NCI-H446 treated with DMSO at 0.1 percent for 48 hours (cell line): Measurements from ENCODE around the gene TPH1.
A peak's percentile ranks its signal among the peaks of the same experiment; 100 is the strongest.
"Not testable (repeated sequence)": the region's sequence is repeated elsewhere in the genome, so short reads cannot be mapped to it uniquely, and the experiment has no call there.

Experiments used
- DNase-seq: peaks from one replicate; lab custom pipeline; 2025; lab: John Stamatoyannopoulos, UW

The TPH1 gene

GRCh38 chr11:18019650-18020049 is 26.4 kb downstream of the TPH1 start:
- no peak for DNase-seq

DNA sequence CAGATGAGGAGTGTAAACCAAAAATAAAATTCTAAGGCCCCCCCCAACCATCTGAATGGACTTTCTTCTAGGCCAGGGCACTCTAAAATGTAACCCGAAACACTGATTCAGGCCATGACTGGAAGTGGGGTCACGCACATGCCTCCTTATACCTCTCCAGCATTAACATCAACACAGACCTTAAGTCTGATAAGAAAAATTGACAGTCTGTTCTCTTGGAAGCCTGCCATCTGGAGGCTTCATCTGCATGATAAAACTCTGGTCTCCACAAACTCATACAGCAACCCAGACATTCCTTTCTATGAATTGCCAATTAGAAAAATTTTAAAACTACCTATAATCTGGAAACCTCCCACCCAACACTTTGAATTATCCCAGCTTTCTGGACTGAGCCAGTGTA is 29.3 kb downstream of the TPH1 start:
- DNase-seq: no peak

GRCh38 chr11:18014876-18015275 is 31.2 kb downstream of the TPH1 start:
- no peak for DNase-seq

- DNase-seq: no peak
Observed at GRCh38 chr11:18013790-18014507, 32.1 kb downstream of the TPH1 start.

DNA sequence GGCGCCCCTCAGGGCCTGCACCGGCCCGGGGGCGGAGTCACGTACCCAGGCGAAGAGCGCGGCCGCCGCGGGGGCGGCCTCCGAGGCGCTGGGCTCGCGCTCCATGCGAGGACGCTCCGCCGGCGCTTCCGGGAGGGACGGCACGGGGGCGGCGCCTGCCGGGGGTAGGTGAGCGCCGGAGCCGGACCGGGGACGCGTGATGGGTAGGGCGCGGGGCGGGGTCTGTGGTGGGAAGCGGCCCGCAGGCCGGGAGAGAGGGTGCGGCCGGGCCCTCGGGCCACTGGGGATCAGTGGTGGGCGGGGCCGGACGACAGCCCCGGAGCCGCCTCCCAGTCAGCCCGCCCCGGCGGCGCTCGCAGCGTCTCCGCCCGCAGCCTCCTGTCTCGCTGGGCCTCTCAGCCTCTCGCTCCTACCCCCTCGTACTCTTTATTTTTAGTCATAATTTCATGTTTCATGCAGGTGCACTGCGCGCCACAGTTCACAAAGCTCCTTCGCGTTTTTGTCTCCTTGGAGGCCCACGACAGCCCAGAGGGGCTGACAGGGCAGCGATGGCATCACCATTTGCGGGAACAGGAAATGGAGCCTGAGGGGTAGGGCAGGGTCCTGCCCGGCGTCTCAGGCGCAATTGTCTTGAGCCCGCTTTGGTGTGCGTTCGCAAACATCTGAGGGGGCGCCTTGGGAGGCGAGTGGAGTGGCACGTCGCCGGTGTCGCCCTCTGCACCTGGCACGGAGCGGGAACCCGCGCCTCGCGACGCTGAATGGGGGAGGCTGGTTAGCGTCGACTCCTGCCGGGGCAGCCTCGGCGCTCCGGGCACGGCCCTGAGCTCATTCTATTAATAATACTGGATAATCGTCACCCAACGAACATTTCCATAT is 32.9 kb downstream of the TPH1 start, which contains the start of gene SERGEF:
Gene SERGEF, minus strand, starts transcription at position 142 of the 876 bp plus-strand sequence. Its CDS starts 37 bp downstream, at position 105.
- peak; percentile 77 for DNase-seq

- no peak for DNase-seq
Observed at GRCh38 chr11:18012122-18012905, 33.8 kb downstream of the TPH1 start.

- DNase-seq: no peak
Observed at GRCh38 chr11:18011633-18012032, 34.4 kb downstream of the TPH1 start.

DNA sequence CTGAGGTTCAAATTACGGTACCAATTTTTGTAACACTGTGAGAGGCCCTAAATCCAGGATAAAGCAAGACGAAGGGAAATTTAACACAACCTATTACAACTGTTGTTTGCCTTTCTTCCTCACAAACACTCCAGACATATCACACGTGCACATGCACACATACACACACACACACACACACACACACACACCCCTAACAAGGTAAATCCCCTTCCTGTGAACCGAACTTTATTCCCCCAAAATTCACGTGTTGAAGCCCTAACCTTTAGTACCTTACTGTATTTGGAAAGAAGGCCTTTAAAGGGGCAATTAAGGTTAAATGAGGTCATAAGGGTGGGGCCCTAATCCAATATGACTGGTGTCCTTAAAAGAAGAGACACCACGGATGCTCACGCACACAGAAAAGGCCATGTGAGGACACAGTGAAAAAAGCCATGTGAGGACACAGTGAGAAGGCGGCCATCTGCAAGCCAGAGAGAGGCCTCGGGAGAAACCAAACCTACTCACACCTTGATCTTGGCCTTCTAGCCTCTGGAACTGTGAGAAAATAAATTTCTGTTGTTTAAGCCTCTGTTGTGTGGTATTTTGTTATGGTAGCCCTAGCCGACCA is 35.0 kb downstream of the TPH1 start:
- DNase-seq: no peak

DNA sequence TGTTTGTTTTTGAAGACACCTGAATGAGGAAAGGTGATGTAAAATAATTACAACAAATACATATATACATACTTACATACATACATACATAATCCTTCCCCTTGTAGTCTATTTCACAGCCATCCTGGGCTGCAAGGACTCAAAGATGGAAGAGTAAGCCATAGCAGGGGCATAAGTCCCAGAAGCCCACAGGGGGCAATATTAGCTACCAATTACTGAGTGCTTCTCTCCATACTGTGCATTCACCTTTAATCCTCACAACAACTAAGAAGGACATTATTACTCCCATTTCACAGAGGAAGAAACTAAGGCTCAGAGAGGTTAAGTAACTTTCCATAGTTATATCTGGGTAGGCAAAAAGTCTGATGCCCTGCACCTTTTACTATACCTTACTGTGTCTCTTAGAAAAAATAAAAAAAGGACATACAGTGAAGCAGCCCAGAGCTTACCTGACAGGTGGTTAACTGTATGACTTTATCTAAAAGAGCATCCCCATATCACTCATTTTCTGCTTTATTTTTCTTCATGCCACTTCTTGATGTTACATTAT is 35.9 kb downstream of the TPH1 start:
- DNase-seq: no peak

DNA sequence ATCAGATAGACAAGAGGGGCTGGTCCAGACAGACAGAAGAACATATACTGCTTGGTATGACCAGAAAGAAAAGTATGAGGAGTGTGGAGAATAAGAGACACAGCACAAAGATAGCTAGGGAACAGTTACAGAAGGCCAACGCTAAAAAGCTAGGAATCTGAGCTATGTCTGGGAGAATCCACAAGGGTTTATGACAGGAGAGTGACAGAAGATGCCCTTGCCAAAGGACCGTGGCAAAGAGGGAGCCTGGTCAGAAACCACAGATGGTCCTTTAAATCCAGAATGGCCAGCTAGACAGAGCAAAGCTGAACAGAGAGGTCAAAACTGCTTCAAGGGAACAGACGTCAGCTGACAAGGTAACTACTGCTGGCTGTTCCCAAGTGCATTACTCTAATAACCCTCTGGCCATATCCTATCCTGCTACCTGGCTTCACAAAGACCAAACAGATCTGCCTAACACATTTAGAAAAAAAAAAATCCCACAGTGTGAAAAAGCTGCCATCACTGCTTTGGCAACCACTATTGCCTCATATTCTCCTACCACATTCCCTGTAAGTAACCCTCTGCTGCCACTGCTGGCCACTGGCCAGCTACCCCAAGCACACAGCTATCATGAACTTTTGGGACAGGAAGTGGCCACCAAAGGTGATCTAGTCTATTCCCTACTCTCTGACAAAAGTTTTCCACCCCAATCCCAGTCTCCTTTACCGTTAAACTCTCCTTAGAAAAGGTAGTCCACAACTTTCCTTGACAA is 40.5 kb downstream of the TPH1 start:
- DNase-seq: no peak

DNA sequence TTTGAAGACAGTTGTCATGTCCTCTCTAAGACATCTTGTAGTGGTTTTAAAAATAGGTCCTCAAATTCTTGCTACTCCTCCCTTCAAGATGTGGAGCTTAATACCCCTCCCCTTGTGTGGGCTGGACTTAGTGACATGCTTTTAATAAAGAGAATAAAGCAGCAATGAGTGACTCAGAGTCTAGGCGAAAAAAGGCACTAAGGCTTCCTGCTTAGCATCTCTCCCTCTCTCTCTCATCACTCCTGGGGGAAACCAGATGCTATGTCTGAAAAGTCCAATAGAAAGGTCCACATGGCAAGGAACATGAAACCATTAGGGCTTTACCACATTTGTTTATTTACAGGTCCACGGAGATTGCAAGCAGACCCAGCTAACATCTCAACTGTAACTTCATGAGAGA is 44.9 kb downstream of the TPH1 start:
- DNase-seq: no peak

DNA sequence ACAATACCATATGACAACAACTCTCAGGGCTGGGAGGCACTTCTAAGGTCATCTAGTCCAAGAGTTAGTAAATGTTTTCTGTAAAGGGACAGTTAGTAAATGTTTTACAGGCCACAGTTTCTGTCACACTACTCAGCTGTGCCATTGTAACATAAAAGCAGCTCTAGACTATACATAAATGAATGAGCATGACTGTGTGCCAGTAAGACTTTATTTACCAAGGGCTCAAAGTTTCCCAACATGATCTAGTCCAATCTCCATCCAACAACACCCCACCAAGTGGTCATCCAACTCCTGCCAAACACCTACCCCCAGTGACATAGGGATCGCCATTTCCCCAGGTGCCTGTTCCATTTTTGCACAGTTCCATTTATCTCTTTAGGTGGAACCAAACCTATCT is 45.3 kb downstream of the TPH1 start:
- DNase-seq: no peak

GRCh38 chr11:18000128-18000527 is 45.9 kb downstream of the TPH1 start:
- not testable (repeated sequence) for DNase-seq
